GM12878 (cell line): ENCODE results near the gene HOOK1. TPM values are rescaled to one million over a fixed set of nuclear protein-coding genes. Genes with fewer than 3 reads are reported as not detected.

Experiments used
- ATAC-seq: fragments of 200-7000 bp; cut with Tn5 transposase; 3 replicates; pipeline ENCODE4 v1.9.1; 2020; ENCODE audit warnings: mild to moderate bottlenecking, moderate library complexity
- BruUV-seq: library from RNA; stranded (reverse); fragments of 400-500 nt; replicated peaks from 2 replicates; lab custom pipeline; 2021; lab: Mats Ljungman, UMichigan
- CTCF ChIA-PET: fragments of 300-600 bp; sonication (Branson Sonifier 250); formaldehyde crosslinking; extraction: SDS; loops from one replicate; lab custom pipeline; 2021; ENCODE audit warnings: inconsistent platforms; lab: Yijun Ruan, JAX
- POLR2A ChIA-PET: fragments of 350-600 bp; formaldehyde crosslinking; extraction: SDS; loops from one replicate; lab custom pipeline; 2021; ENCODE audit warnings: inconsistent platforms; lab: Charles Lee
- RAD21 ChIA-PET: fragments of 300-600 bp; sonication (Branson Sonifier 250); formaldehyde crosslinking; loops from one replicate; lab custom pipeline; 2023; ENCODE audit warnings: antibody characterized with exemption; ENCODE audit not compliant: unreplicated experiment; lab: Charles Lee
- SMC1A ChIA-PET: fragments of 300-600 bp; sonication (Branson Sonifier 250); formaldehyde crosslinking; loops from one replicate; lab custom pipeline; 2023; ENCODE audit not compliant: unreplicated experiment, uncharacterized antibody; lab: Charles Lee
- DNase-seq: peaks from one replicate; pipeline ENCODE4 v3.0.0-alpha.2; 2011; ENCODE audit warnings: low read depth, low spot score
- FAIRE-seq: peaks from 3 replicates; lab custom pipeline; 2011; peaks lifted over from hg19 to GRCh38; lab: Jason Lieb, UNC
- H2AFZ ChIP-seq: 2 replicates; pipeline ENCODE4 v1.6.0; 2011; ENCODE audit warnings: low read depth, low read length, control low read depth; ENCODE audit not compliant: control insufficient read depth
- H3K27ac ChIP-seq: 2 replicates; pipeline ENCODE4 v1.5.1; 2011; ENCODE audit warnings: control low read depth; ENCODE audit not compliant: control insufficient read depth, insufficient read depth
- H3K27me3 ChIP-seq, 2 experiments: replicated peaks in 1 of 2; 2 replicates each; pipeline versions ENCODE4 v1.6.0 to v1.6.1; 2011; ENCODE audit warnings: low read length in 1 of 2; ENCODE audit not compliant: control insufficient read depth in 2 of 2, insufficient read depth in 2 of 2
- H3K36me3 ChIP-seq, 2 experiments: 2 replicates each; pipeline ENCODE4 v1.5.1; 2011; ENCODE audit warnings: low read length in 1 of 2; ENCODE audit not compliant: control insufficient read depth in 2 of 2, insufficient read depth in 2 of 2
- H3K4me1 ChIP-seq: 2 replicates; pipeline ENCODE4 v1.6.1; 2011; ENCODE audit warnings: mild to moderate bottlenecking, low read length, moderate library complexity, mixed read lengths; ENCODE audit not compliant: control insufficient read depth, insufficient read depth
- H3K4me2 ChIP-seq: 2 replicates; pipeline ENCODE4 v1.6.0; 2011; ENCODE audit warnings: control low read depth; ENCODE audit not compliant: control insufficient read depth, insufficient read depth
- H3K4me3 ChIP-seq: fragments of 200-600 bp; sonication (generic); 2 replicates; pipeline ENCODE4 v1.5.1; 2016
- H3K79me2 ChIP-seq: 2 replicates; pipeline ENCODE4 v1.6.0; 2011; ENCODE audit warnings: low read length; ENCODE audit not compliant: control insufficient read depth, insufficient read depth
- H3K9ac ChIP-seq: 2 replicates; pipeline ENCODE4 v1.8.0; 2011; ENCODE audit warnings: low read length, control low read depth, mixed read lengths; ENCODE audit not compliant: control insufficient read depth, insufficient read depth
- H3K9me3 ChIP-seq: replicated peaks from 3 replicates; pipeline ENCODE4 v1.5.1; 2011; ENCODE audit warnings: mild to moderate bottlenecking, low read length; ENCODE audit not compliant: control insufficient read depth, insufficient read depth
- H4K20me1 ChIP-seq: 2 replicates; pipeline ENCODE4 v1.6.0; 2011; ENCODE audit not compliant: control insufficient read depth, insufficient read depth
- CBX5 ChIP-seq: sonication (generic); IDR thresholded peaks from 2 replicates; pipeline ENCODE4 v1.6.1; 2016; ENCODE audit warnings: low read depth, moderate library complexity, mild to moderate bottlenecking, inconsistent platforms
- SPI1 ChIP-seq: IDR thresholded peaks from 2 replicates; pipeline ENCODE4 v1.6.1; 2011; ENCODE audit warnings: low read depth, mild to moderate bottlenecking, low read length, moderate library complexity, borderline replicate concordance; ENCODE audit not compliant: insufficient read depth
- TCF7 ChIP-seq: IDR thresholded peaks from 2 replicates; pipeline ENCODE4 v1.6.1; 2014; ENCODE audit warnings: antibody characterized with exemption, borderline replicate concordance
- WGBS: methylation state at CpG from one replicate; pipeline ENCODE4 v1.1.6; 2016; ENCODE audit warnings: low lambda C conversion rate; ENCODE audit not compliant: insufficient replicate concordance, insufficient coverage; ENCODE audit errors: missing lambda C conversion rate; 5-methylcytosine and 5-hydroxymethylcytosine counted together
- in situ Hi-C: fragments of 300-500 bp; cut with MboI; formaldehyde crosslinking; loops from 9 replicates; pipeline ENCODE4 v1.14.3; 2018; ENCODE audit warnings: mixed read lengths
- intact Hi-C: fragments of 100-400 bp; cut with micrococcal nuclease; formaldehyde crosslinking; loops from one replicate; pipeline ENCODE4 v1.14.2; 2022; ENCODE audit not compliant: unreplicated experiment
- polyA plus RNA-seq, 11 experiments: library from polyadenylated mRNA; depleted of rRNA in 4 of 11; unstranded in 6 of 11; stranded (reverse) in 5 of 11; fragments of >200 nt; fragmentation: Nextera tagmentation in 4 of 11; fragmentation: Illumina TruSeq in 1 of 11; extraction: Ambion mirVana in 4 of 11; extraction: Trizol in 1 of 11; gene quantifications; 1 replicate in 1 of 11; 2 replicates in 10 of 11; pipeline versions ENCODE4 v1.2.1 to v1.2.3, GENCODE V29; 2011 to 2016; ENCODE audit warnings: inconsistent platforms in 2 of 11, missing spikeins in 2 of 11, low read depth in 1 of 11
- total RNA-seq, 4 experiments: library from RNA; depleted of rRNA in 3 of 4; stranded (reverse); fragments of >200 nt in 3 of 4; fragmentation: Illumina TruSeq in 1 of 4; extraction: Trizol in 1 of 4; gene quantifications; 2 replicates each; pipeline versions ENCODE4 v1.2.1 to v1.2.3, GENCODE V29; 2013 to 2021
- TF ChIP-seq, protein P1 (sequence below), 3 experiments: IDR thresholded peaks in 2 of 3; conservative IDR thresholded peaks in 1 of 3; 2 replicates each; pipeline ENCODE4 v1.5.1; 2011; ENCODE audit warnings: low read depth in 3 of 3, low read length in 3 of 3, mild to moderate bottlenecking in 3 of 3, control low read depth in 2 of 3, moderate library complexity in 2 of 3, inconsistent platforms in 1 of 3, mixed read lengths in 1 of 3; ENCODE audit not compliant: control insufficient read depth in 2 of 3, insufficient read depth in 1 of 3; ENCODE audit errors: extremely low read depth in 1 of 3
- TF ChIP-seq, protein P2 (sequence below): fragments of 450-650 bp; IDR thresholded peaks from 2 replicates; pipeline ENCODE4 v1.6.1; 2017; ENCODE audit warnings: mild to moderate bottlenecking

Gene HOOK1
- total and polyA plus RNA-seq, 10 of the 15 experiments (the other 5 are each of a cell fraction or from before 2014, with no cell fraction given) = 1.4 to 15.4 (median 3.7) TPM

DNA sequence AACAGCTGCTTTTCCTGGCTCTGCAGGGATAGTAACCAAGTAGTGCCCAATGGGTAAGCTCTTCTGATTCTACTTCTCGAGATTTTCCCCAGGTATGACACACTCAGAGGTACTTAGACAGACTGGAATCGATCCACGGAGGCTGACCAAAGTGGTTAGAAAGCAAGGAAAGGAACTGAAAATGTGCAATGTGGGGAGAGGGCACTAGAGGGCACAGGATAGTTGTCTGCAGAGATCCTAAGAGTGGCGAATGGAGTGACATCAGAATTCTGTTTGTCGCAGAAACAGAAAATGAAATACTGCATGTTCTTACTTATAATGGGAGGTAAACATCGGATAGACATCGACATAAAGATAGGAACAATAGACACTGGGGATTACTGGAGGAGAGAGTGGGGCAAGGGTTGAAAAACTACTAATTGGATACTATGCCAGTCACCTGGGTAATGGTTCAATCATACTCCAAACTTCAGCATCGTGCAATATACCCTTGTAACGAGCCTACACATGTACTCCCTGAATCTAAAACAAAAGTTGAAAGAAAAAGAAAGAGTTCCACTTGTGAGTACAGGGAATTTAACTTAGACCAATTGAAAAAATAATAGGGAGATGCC lies 88.5 kb downstream of the HOOK1 start:
- POLR2A ChIA-PET = interaction anchor here (0.5 kb wide), 1 partner anchor 1833 kb away, joined by 3 read pairs; no protein-coding TSS in a partner anchor

More for the DNA sequence above, 88.5 kb downstream of the HOOK1 start:
- H2AFZ ChIP-seq = no peak overlapping the region
- H3K27ac ChIP-seq = no peak overlapping the region
- TF ChIP-seq CBX5 (no peak), TCF7 (no peak), SPI1 (peak; percentile 2; the same call in 1 of the 2 replicates)
- TF ChIP-seq, protein P1, sequence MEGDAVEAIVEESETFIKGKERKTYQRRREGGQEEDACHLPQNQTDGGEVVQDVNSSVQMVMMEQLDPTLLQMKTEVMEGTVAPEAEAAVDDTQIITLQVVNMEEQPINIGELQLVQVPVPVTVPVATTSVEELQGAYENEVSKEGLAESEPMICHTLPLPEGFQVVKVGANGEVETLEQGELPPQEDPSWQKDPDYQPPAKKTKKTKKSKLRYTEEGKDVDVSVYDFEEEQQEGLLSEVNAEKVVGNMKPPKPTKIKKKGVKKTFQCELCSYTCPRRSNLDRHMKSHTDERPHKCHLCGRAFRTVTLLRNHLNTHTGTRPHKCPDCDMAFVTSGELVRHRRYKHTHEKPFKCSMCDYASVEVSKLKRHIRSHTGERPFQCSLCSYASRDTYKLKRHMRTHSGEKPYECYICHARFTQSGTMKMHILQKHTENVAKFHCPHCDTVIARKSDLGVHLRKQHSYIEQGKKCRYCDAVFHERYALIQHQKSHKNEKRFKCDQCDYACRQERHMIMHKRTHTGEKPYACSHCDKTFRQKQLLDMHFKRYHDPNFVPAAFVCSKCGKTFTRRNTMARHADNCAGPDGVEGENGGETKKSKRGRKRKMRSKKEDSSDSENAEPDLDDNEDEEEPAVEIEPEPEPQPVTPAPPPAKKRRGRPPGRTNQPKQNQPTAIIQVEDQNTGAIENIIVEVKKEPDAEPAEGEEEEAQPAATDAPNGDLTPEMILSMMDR (IDR thresholded peaks at IDR 0.05 in 2 of 3, conservative IDR thresholded peaks at IDR 0.05 in 1 of 3; ENCODE audit: control insufficient read depth in 2 of 3, extremely low read depth in 1 of 3, insufficient read depth in 1 of 3, low read depth in 3 of 3, low read length in 3 of 3) = peak; percentile 39 to 48 (median 40); a peak in 4 of 6 replicates
- TF ChIP-seq, protein P2, sequence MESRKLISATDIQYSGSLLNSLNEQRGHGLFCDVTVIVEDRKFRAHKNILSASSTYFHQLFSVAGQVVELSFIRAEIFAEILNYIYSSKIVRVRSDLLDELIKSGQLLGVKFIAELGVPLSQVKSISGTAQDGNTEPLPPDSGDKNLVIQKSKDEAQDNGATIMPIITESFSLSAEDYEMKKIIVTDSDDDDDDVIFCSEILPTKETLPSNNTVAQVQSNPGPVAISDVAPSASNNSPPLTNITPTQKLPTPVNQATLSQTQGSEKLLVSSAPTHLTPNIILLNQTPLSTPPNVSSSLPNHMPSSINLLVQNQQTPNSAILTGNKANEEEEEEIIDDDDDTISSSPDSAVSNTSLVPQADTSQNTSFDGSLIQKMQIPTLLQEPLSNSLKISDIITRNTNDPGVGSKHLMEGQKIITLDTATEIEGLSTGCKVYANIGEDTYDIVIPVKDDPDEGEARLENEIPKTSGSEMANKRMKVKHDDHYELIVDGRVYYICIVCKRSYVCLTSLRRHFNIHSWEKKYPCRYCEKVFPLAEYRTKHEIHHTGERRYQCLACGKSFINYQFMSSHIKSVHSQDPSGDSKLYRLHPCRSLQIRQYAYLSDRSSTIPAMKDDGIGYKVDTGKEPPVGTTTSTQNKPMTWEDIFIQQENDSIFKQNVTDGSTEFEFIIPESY = no peak
- H3K36me3 ChIP-seq = no peaks in the 10 kb centered on the region
- ChIA-PET CTCF (interaction anchor here (0.8 to 3.5 kb wide), 5 partner anchors 10 to 68 kb away, joined by 3 to 29 read pairs (median 4); no protein-coding TSS in a partner anchor), RAD21 (interaction anchor here (1.5 to 1.6 kb wide), 2 partner anchors 44 to 47 kb away, joined by 4 to 11 read pairs; no protein-coding TSS in a partner anchor), SMC1A (interaction anchor here (0.8 to 3.2 kb wide), 3 partner anchors 9 to 47 kb away, joined by 4 to 16 read pairs (median 5); no protein-coding TSS in a partner anchor)
- no TSS peak for BruUV-seq
- no peaks in the 10 kb centered on the region for H4K20me1 ChIP-seq
- ATAC-seq (peak; percentile 85), FAIRE-seq (peak; percentile 57), DNase-seq (no peak)
- H3K4me3 ChIP-seq = no peak overlapping the region
- H3K9me3 ChIP-seq = no peaks in the 10 kb centered on the region
- intact Hi-C loops = loop anchor here (1.0 kb wide), 1 partner anchor 44 kb away; no protein-coding TSS in a partner anchor
- H3K9ac ChIP-seq = no peak overlapping the region
- H3K4me2 ChIP-seq = no peak overlapping the region
- no peaks in the 10 kb centered on the region for H3K4me1 ChIP-seq
- no peaks in the 10 kb centered on the region for H3K27me3 ChIP-seq
- WGBS = 11% methylated on average over 9 of the region's 9 CpGs
- in situ Hi-C loops = no loop called here
- no peaks in the 10 kb centered on the region for H3K79me2 ChIP-seq
